Stimulated activated naive CD4-positive, alpha-beta T cell (primary cell): Measurements from ENCODE around the gene TRAK2.
"Not testable (repeated sequence)": the region's sequence is repeated elsewhere in the genome, so short reads cannot be mapped to it uniquely, and the experiment has no call there.

Experiments used
- DNase-seq, 6 experiments: peaks; one replicate each; lab custom pipeline; 2025; lab: John Stamatoyannopoulos, UW

Gene TRAK2

GRCh38 chr2:201452058-201452921 is 1.0 kb upstream of the TRAK2 start:
- peak in 3 of 6 experiments; percentile 34 to 73 (median 53) for DNase-seq

GRCh38 chr2:201450954-201451291 is 335 bp downstream of the TRAK2 start:
- DNase-seq, result no peak

- DNase-seq, result peak in 5 of 6 experiments; percentile 2 to 53 (median 35)
Measured at GRCh38 chr2:201448701-201449100, 2.6 kb downstream of the TRAK2 start.

GRCh38 chr2:201448061-201448460 is 3.2 kb downstream of the TRAK2 start:
- no peak for DNase-seq

GRCh38 chr2:201447086-201447485 is 4.2 kb downstream of the TRAK2 start:
- peak in 3 of 6 experiments; percentile 40 to 68 (median 65) for DNase-seq

- DNase-seq, result no peak
Measured at GRCh38 chr2:201444746-201445465, 6.4 kb downstream of the TRAK2 start.

GRCh38 chr2:201441409-201441808 is 9.8 kb downstream of the TRAK2 start:
- DNase-seq, result no peak

GRCh38 chr2:201440182-201440581 is 11.1 kb downstream of the TRAK2 start:
- DNase-seq, result no peak

GRCh38 chr2:201439336-201439922 is 11.8 kb downstream of the TRAK2 start:
- not testable (repeated sequence) for DNase-seq

- no peak for DNase-seq
Measured at GRCh38 chr2:201436141-201436540, 15.1 kb downstream of the TRAK2 start.

GRCh38 chr2:201433394-201433995 is 17.8 kb downstream of the TRAK2 start:
- DNase-seq, result no peak

GRCh38 chr2:201432621-201433393 is 18.5 kb downstream of the TRAK2 start:
- DNase-seq, result no peak

- DNase-seq, result peak in 3 of 6 experiments; percentile 31 to 48 (median 35)
Measured at GRCh38 chr2:201432038-201432620, 19.1 kb downstream of the TRAK2 start.

GRCh38 chr2:201430839-201431238 is 20.4 kb downstream of the TRAK2 start:
- DNase-seq, result no peak

GRCh38 chr2:201430322-201430721 is 20.9 kb downstream of the TRAK2 start:
- DNase-seq, result not testable (repeated sequence)

- DNase-seq, result not testable (repeated sequence)
Measured at GRCh38 chr2:201429835-201430234, 21.4 kb downstream of the TRAK2 start.

- DNase-seq, result not testable (repeated sequence)
Measured at GRCh38 chr2:201428366-201428765, 22.9 kb downstream of the TRAK2 start.

- DNase-seq, result no peak
Measured at GRCh38 chr2:201425952-201426351, 25.3 kb downstream of the TRAK2 start.

- no peak for DNase-seq
Measured at GRCh38 chr2:201420442-201421113, 30.7 kb downstream of the TRAK2 start.

GRCh38 chr2:201419986-201420385 is 31.3 kb downstream of the TRAK2 start:
- no peak for DNase-seq
